ENCODE data around the gene SLX9.

Gene SLX9

GRCh38 chr21:44904141-44904923 is 35.5 kb upstream of the SLX9 start:
- Histone ChIP-seq H3K4me1 (no peaks in the 10 kb centered on the region), H3K36me3 (no peaks in the 10 kb centered on the region), H3K27me3 (no peaks in the 10 kb centered on the region), H3K4me3 (ENCODE audit: low read depth, low read length) (no peak overlapping the region), H3K9me3 (no peaks in the 10 kb centered on the region)
- DNase-seq: no peak
- no peak for TF ChIP-seq CTCF (IDR thresholded peaks at IDR 0.05; ENCODE audit: low read depth, low read length)

GRCh38 chr21:44905016-44905727 is 34.7 kb upstream of the SLX9 start:
- H3K9me3 ChIP-seq: no peaks in the 10 kb centered on the region
- H3K36me3 ChIP-seq: no peaks in the 10 kb centered on the region
- no peaks in the 10 kb centered on the region for H3K4me1 ChIP-seq
- DNase-seq: no peak
- H3K4me3 ChIP-seq (ENCODE audit: low read depth, low read length): no peak overlapping the region
- H3K27me3 ChIP-seq: no peaks in the 10 kb centered on the region
- no peak for TF ChIP-seq CTCF (IDR thresholded peaks at IDR 0.05; ENCODE audit: low read depth, low read length)

GRCh38 chr21:44905728-44906090 is 34.1 kb upstream of the SLX9 start:
- DNase-seq: no peak
- Histone ChIP-seq H3K27me3 (no peaks in the 10 kb centered on the region), H3K36me3 (no peaks in the 10 kb centered on the region), H3K9me3 (no peaks in the 10 kb centered on the region), H3K4me1 (no peaks in the 10 kb centered on the region), H3K4me3 (ENCODE audit: low read depth, low read length) (no peak overlapping the region)
- no peak for TF ChIP-seq CTCF (IDR thresholded peaks at IDR 0.05; ENCODE audit: low read depth, low read length)

- Histone ChIP-seq H3K27me3 (no peaks in the 10 kb centered on the region), H3K9me3 (no peaks in the 10 kb centered on the region), H3K4me1 (no peaks in the 10 kb centered on the region), H3K4me3 (ENCODE audit: low read depth, low read length) (no peak overlapping the region), H3K36me3 (no peaks in the 10 kb centered on the region)
- no peak for TF ChIP-seq CTCF (IDR thresholded peaks at IDR 0.05; ENCODE audit: low read depth, low read length)
- no peak for DNase-seq
Observed at GRCh38 chr21:44907225-44907965, 32.4 kb upstream of the SLX9 start.

- Histone ChIP-seq H3K27me3 (no peaks in the 10 kb centered on the region), H3K4me3 (ENCODE audit: low read depth, low read length) (no peak overlapping the region), H3K9me3 (no peaks in the 10 kb centered on the region), H3K36me3 (no peaks in the 10 kb centered on the region), H3K4me1 (no peaks in the 10 kb centered on the region)
- DNase-seq: no peak
- no peak for TF ChIP-seq CTCF (IDR thresholded peaks at IDR 0.05; ENCODE audit: low read depth, low read length)
Observed at GRCh38 chr21:44907966-44908895, 31.6 kb upstream of the SLX9 start.
